Panc1 (cell line): ENCODE results near the gene ACTR10. TPM values are rescaled to one million over a fixed set of nuclear protein-coding genes. Genes with fewer than 3 reads are reported as not detected.

Source experiments
- ATAC-seq: fragments of 200-7000 bp; cut with Tn5 transposase; 2 replicates; pipeline ENCODE4 v1.9.1; 2020; ENCODE audit warnings: mild to moderate bottlenecking, moderate library complexity
- BruUV-seq: library from RNA; stranded (reverse); fragments of 400-500 nt; replicated peaks from 2 replicates; lab custom pipeline; 2021; lab: Mats Ljungman, UMichigan
- CTCF ChIA-PET: fragments of 300-600 bp; sonication (Branson Sonifier 250); formaldehyde crosslinking; loops from one replicate; lab custom pipeline; 2022; ENCODE audit warnings: antibody characterized with exemption; lab: Charles Lee
- POLR2A ChIA-PET: fragments of 300-600 bp; sonication (Branson Sonifier 250); formaldehyde crosslinking; loops from one replicate; lab custom pipeline; 2022; ENCODE audit warnings: antibody characterized with exemption; lab: Charles Lee
- DNase-seq: peaks from one replicate; pipeline ENCODE4 v3.0.0-alpha.2; 2010; ENCODE audit warnings: low read depth, low spot score
- H3K27ac ChIP-seq: 2 replicates; pipeline ENCODE4 v1.5.1; 2011; ENCODE audit warnings: mild to moderate bottlenecking, low read length, inconsistent platforms
- H3K27me3 ChIP-seq: fragments of 200-500 bp; sonication (Bioruptor generic); 2 replicates; pipeline ENCODE4 v1.6.0; 2014; ENCODE audit warnings: low read length, inconsistent platforms; ENCODE audit not compliant: control insufficient read depth, insufficient read depth
- H3K36me3 ChIP-seq: fragments of 200-500 bp; sonication (Bioruptor generic); 2 replicates; pipeline ENCODE4 v1.5.1; 2014; ENCODE audit warnings: inconsistent platforms, mild to moderate bottlenecking, low read length, moderate library complexity; ENCODE audit not compliant: control insufficient read depth, insufficient read depth
- H3K4me1 ChIP-seq: 2 replicates; pipeline ENCODE4 v1.5.1; 2011; ENCODE audit warnings: inconsistent platforms, mild to moderate bottlenecking, low read length, moderate library complexity; ENCODE audit not compliant: control insufficient read depth, insufficient read depth
- H3K4me3 ChIP-seq, 2 experiments: 2 replicates each; pipeline ENCODE4 v1.5.1; 2011 to 2012; ENCODE audit warnings: low read depth in 2 of 2, low read length in 2 of 2, mild to moderate bottlenecking in 2 of 2, inconsistent platforms in 1 of 2, moderate library complexity in 1 of 2
- H3K9me3 ChIP-seq: fragments of 200-500 bp; sonication (Bioruptor generic); 2 replicates; pipeline ENCODE4 v1.5.1; 2014; ENCODE audit warnings: low read depth, mild to moderate bottlenecking, inconsistent platforms, low read length, moderate library complexity; ENCODE audit not compliant: control insufficient read depth, insufficient read depth
- CTCF ChIP-seq: fragments of 450-650 bp; IDR thresholded peaks from 2 replicates; pipeline ENCODE4 v1.5.1; 2017; ENCODE audit warnings: mild to moderate bottlenecking
- POLR2AphosphoS5 ChIP-seq: IDR thresholded peaks from 2 replicates; pipeline ENCODE4 v1.6.1; 2012; ENCODE audit warnings: mild to moderate bottlenecking, low read depth, low read length, moderate library complexity
- REST ChIP-seq, 2 experiments: IDR thresholded peaks; 2 replicates each; pipeline ENCODE4 v1.6.1; 2011 to 2012; ENCODE audit warnings: low read depth in 2 of 2, control low read depth in 1 of 2, low read length in 1 of 2, mild to moderate bottlenecking in 1 of 2, moderate library complexity in 1 of 2; ENCODE audit not compliant: insufficient read depth in 1 of 2
- SIN3A ChIP-seq: IDR thresholded peaks from 2 replicates; pipeline ENCODE4 v1.6.1; 2012; ENCODE audit warnings: low read depth, mild to moderate bottlenecking, low read length, moderate library complexity, borderline replicate concordance; ENCODE audit not compliant: insufficient read depth
- TCF7L2 ChIP-seq: IDR thresholded peaks from 2 replicates; pipeline ENCODE4 v1.6.1; 2011; ENCODE audit warnings: mild to moderate bottlenecking, low read depth, low read length, inconsistent platforms
- in situ Hi-C: cut with HindIII; loops from 2 replicates; pipeline ENCODE4 v1.10.0; 2016; ENCODE audit warnings: low sequenced_read_pairs, low pct_unique_long_range_greater_than_20kb
- intact Hi-C: fragments of 100-400 bp; cut with micrococcal nuclease; formaldehyde crosslinking; loops from one replicate; pipeline ENCODE4 v1.10.0; 2022; ENCODE audit not compliant: unreplicated experiment
- total RNA-seq: library from RNA; stranded (reverse); gene quantifications from one replicate; pipeline ENCODE4 v1.2.1, GENCODE V29; 2021; ENCODE audit not compliant: unreplicated experiment

The ACTR10 gene
- total RNA-seq, 1 experiment from 2014 or later, result 34.9 TPM

- POLR2A ChIA-PET, result no interaction called here
- Histone ChIP-seq H3K27ac (no peak overlapping the region), H3K4me3 (no peak overlapping the region), H3K36me3 (peaks cover 20% of the 10 kb centered on the region), H3K27me3 (no peaks in the 10 kb centered on the region), H3K4me1 (peaks cover 8% of the 10 kb centered on the region), H3K9me3 (no peaks in the 10 kb centered on the region)
- intact Hi-C loops (no loop called here), in situ Hi-C loops (no loop called here)
- TF ChIP-seq SIN3A (no peak), POLR2AphosphoS5 (no peak)
- ATAC-seq (no peak), DNase-seq (no peak)
- no TSS peak for BruUV-seq
- CTCF ChIA-PET, result no interaction called here
Observed at GRCh38 chr14:58270628-58271027, 70.7 kb downstream of the ACTR10 start.

GRCh38 chr14:58272588-58273372, 72.8 kb downstream of the ACTR10 start:
- DNase-seq, result no peak

More at GRCh38 chr14:58272588-58273372, 72.8 kb downstream of the ACTR10 start:
- intact Hi-C loops (no loop called here), in situ Hi-C loops (no loop called here)
- Histone ChIP-seq H3K9me3 (no peaks in the 10 kb centered on the region), H3K27ac (no peak overlapping the region), H3K27me3 (no peaks in the 10 kb centered on the region), H3K4me3 (no peak overlapping the region), H3K36me3 (peaks cover 12% of the 10 kb centered on the region; the same call in 1 of the 2 replicates), H3K4me1 (peaks cover 5% of the 10 kb centered on the region; the same call in 1 of the 2 replicates)
- ChIA-PET POLR2A (no interaction called here), CTCF (no interaction called here)
- TF ChIP-seq SIN3A (no peak), REST (IDR thresholded peaks at IDR 0.05; ENCODE audit: insufficient read depth in 1 of 2, low read depth in 2 of 2, low read length in 1 of 2) (no peak), CTCF (peak; percentile 22; the same call in 1 of the 2 replicates), TCF7L2 (no peak)
- ATAC-seq, result peak; percentile 68; the same call in 1 of the 2 replicates
- BruUV-seq, result no TSS peak
